Measurements from ENCODE around the gene HSF5. TPM values are rescaled to one million over a fixed set of nuclear protein-coding genes. Genes with fewer than 3 reads are reported as not detected.

Gene HSF5
- total RNA-seq, 2 donors from 2014 or later: 0.09 to 0.22 TPM

- Histone ChIP-seq H3K9ac (ENCODE audit: extremely low read depth, low read length, poor library complexity, severe bottlenecking) (no peak overlapping the region), H3K27ac (ENCODE audit: low read depth, low read length) (no peak overlapping the region), H3K27me3 (ENCODE audit: control insufficient read depth, insufficient read depth, low read length, poor library complexity, severe bottlenecking) (no peaks in the 10 kb centered on the region), H3K9me3 (ENCODE audit: control insufficient read depth, low read length) (no peaks in the 10 kb centered on the region), H3K4me3 (ENCODE audit: low read length) (no peak overlapping the region), H3K36me3 (ENCODE audit: control insufficient read depth, insufficient read depth, low read length) (no peaks in the 10 kb centered on the region), H3K4me1 (ENCODE audit: control insufficient read depth, insufficient read depth, low read length) (peaks cover 3% of the 10 kb centered on the region)
- Mint-ChIP-seq H3K9me3 (no peaks in the 10 kb centered on the region), H3K36me3 (ENCODE audit: low read depth) (no peaks in the 10 kb centered on the region), H3K27me3 (ENCODE audit: insufficient read depth) (no peaks in the 10 kb centered on the region), H3K4me3 (no peak overlapping the region), H3K27ac (no peak overlapping the region), H3K4me1 (peaks cover 30% of the 10 kb centered on the region)
- TF ChIP-seq, protein P1, sequence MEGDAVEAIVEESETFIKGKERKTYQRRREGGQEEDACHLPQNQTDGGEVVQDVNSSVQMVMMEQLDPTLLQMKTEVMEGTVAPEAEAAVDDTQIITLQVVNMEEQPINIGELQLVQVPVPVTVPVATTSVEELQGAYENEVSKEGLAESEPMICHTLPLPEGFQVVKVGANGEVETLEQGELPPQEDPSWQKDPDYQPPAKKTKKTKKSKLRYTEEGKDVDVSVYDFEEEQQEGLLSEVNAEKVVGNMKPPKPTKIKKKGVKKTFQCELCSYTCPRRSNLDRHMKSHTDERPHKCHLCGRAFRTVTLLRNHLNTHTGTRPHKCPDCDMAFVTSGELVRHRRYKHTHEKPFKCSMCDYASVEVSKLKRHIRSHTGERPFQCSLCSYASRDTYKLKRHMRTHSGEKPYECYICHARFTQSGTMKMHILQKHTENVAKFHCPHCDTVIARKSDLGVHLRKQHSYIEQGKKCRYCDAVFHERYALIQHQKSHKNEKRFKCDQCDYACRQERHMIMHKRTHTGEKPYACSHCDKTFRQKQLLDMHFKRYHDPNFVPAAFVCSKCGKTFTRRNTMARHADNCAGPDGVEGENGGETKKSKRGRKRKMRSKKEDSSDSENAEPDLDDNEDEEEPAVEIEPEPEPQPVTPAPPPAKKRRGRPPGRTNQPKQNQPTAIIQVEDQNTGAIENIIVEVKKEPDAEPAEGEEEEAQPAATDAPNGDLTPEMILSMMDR (conservative IDR thresholded peaks at IDR 0.05): no peak
- no peak for DNase-seq
- 83 to 86% methylated on average over 3 of the region's 3 CpGs for WGBS, 2 experiments (ENCODE audit: insufficient coverage in 1 of 2, insufficient read length in 1 of 2)
Measured at GRCh38 chr17:58412961-58413586, 75.1 kb downstream of the HSF5 start.

DNA sequence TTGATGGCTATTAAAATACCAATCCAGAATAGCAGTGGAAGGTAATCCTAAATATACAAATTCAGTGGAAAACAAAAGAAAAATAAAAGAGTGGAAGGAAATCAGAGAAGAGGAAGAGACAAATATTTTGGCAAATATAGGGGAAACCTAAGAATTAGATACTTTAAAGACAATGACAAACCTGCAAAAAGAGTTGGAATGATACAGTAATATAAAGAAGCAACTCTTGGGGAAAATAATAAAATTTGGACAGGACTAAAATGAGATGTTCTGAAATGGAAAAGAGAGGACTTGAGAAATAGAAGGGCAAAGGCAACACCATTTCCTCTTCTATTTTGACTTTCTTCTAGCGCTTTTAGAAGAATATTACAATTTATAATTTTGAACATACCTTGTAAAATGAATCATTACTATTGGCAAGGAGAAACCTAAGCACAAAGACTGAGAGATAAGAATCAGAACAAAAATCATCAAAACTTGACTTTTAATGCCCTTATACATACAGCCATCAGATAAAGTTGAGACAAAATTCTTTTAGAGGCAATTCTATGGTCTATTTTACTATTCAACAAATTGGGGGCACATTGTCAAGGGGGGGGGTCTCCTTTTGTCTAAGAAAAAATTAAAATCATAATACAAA, 76.0 kb downstream of the HSF5 start:
- Mint-ChIP-seq H3K4me1 (peaks cover 28% of the 10 kb centered on the region), H3K9me3 (no peaks in the 10 kb centered on the region), H3K27me3 (ENCODE audit: insufficient read depth) (no peaks in the 10 kb centered on the region), H3K36me3 (ENCODE audit: low read depth) (no peaks in the 10 kb centered on the region), H3K4me3 (no peak overlapping the region), H3K27ac (no peak overlapping the region)
- Histone ChIP-seq H3K4me1 (ENCODE audit: control insufficient read depth, insufficient read depth, low read length) (peaks cover 3% of the 10 kb centered on the region), H3K9ac (ENCODE audit: extremely low read depth, low read length, poor library complexity, severe bottlenecking) (no peak overlapping the region), H3K9me3 (ENCODE audit: control insufficient read depth, low read length) (no peaks in the 10 kb centered on the region), H3K36me3 (ENCODE audit: control insufficient read depth, insufficient read depth, low read length) (no peaks in the 10 kb centered on the region), H3K27ac (ENCODE audit: low read depth, low read length) (no peak overlapping the region), H3K4me3 (ENCODE audit: low read length) (no peak overlapping the region), H3K27me3 (ENCODE audit: control insufficient read depth, insufficient read depth, low read length, poor library complexity, severe bottlenecking) (no peaks in the 10 kb centered on the region)
- TF ChIP-seq, protein P1 (conservative IDR thresholded peaks at IDR 0.05): no peak
- DNase-seq: no peak
- WGBS, 2 experiments (ENCODE audit: insufficient coverage in 1 of 2, insufficient read length in 1 of 2): no CpG with 5 or more reads among the region's 1 CpG

GRCh38 chr17:58411408-58411894, 76.8 kb downstream of the HSF5 start:
- no peak overlapping the region for H3K9ac ChIP-seq (ENCODE audit: extremely low read depth, low read length, poor library complexity, severe bottlenecking)

More at GRCh38 chr17:58411408-58411894, 76.8 kb downstream of the HSF5 start:
- peaks cover 3% of the 10 kb centered on the region for H3K4me1 ChIP-seq (ENCODE audit: control insufficient read depth, insufficient read depth, low read length)
- Mint-ChIP-seq H3K4me3 (no peak overlapping the region), H3K27ac (no peak overlapping the region), H3K9me3 (no peaks in the 10 kb centered on the region), H3K4me1 (peaks cover 21% of the 10 kb centered on the region), H3K36me3 (ENCODE audit: low read depth) (no peaks in the 10 kb centered on the region), H3K27me3 (ENCODE audit: insufficient read depth) (no peaks in the 10 kb centered on the region)
- H3K36me3 ChIP-seq (ENCODE audit: control insufficient read depth, insufficient read depth, low read length): no peaks in the 10 kb centered on the region
- WGBS, 2 experiments (ENCODE audit: insufficient coverage in 1 of 2, insufficient read length in 1 of 2): no CpG with 5 or more reads among the region's 1 CpG
- H3K27ac ChIP-seq (ENCODE audit: low read depth, low read length): no peak overlapping the region
- TF ChIP-seq, protein P1 (conservative IDR thresholded peaks at IDR 0.05): no peak
- no peak for DNase-seq
- no peaks in the 10 kb centered on the region for H3K9me3 ChIP-seq (ENCODE audit: control insufficient read depth, low read length)
- H3K27me3 ChIP-seq (ENCODE audit: control insufficient read depth, insufficient read depth, low read length, poor library complexity, severe bottlenecking): no peaks in the 10 kb centered on the region
- no peak overlapping the region for H3K4me3 ChIP-seq (ENCODE audit: low read length)
